SIG-M5 treated with dmso at 0.1 percent for 504 hours (cell line): ENCODE measurements around the gene LIPN.

Source experiments
- DNase-seq: peaks from one replicate; lab custom pipeline; 2025; ENCODE audit not compliant: unreplicated experiment; lab: John Stamatoyannopoulos, UW

The LIPN gene

GRCh38 chr10:88820748-88821401 lies 61.1 kb downstream of the LIPN start:
- no peak for DNase-seq

DNA sequence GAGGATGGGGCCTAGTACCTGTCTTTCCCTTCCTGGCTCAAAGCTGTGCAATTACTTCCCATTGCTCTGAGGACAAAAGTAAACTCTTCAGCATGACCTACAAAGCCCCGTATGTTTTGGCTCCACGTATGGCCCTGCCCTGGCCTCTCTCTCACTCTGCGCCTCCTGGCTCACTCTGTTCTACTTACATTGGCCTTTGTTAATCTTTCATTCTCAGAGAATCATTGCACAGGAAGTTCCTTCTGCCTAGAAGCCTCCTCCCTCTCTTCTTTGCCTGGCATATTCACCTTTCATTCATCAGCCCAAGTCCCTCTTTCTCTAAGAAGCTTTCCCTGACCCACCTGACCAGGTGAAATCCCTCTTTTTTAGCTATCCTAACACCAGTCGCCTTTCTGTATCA lies 66.6 kb downstream of the LIPN start:
- DNase-seq = no peak

DNA sequence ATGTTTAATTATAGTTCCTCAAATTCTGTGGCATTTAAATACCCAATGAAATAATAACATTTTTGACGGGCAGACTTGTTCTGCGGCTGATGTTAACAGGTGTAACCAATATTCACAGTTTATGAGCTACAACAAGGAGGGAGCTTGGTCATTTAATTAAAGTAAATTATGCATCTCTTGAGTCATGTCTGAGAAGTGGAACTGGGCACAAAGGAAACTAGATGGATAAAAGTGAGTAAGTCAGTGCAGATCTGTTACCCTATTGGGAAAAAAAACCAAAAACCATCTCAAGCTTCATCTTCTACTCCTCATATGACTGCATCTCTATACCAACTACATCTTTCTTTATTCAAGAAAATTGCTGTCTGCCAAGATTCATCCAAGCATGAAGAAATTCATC lies 67.9 kb downstream of the LIPN start:
- no peak for DNase-seq

DNA sequence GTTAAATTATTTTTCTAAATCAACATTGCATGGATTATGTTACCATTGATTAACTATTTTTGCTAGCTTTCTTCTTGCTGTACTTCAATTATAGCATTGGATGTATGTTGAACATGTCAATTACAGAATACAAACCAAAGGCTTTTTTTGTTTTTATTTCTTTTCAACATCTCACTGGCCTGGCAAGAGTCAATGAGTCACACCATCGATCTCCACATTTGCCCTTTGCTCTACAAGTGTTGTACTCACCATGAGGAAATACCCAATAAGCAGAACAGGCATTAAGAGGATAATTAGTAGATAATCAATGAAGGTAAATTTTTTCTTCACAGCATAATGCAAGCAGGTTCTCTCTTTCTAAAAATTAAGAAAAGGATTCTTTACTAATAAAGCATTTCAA lies 68.5 kb downstream of the LIPN start:
- DNase-seq = no peak
